ENCODE results near the gene KCND3.

GRCh38 chr1:111961773-111962565, 27.5 kb downstream of the KCND3 start:
- TF ChIP-seq, protein P1, sequence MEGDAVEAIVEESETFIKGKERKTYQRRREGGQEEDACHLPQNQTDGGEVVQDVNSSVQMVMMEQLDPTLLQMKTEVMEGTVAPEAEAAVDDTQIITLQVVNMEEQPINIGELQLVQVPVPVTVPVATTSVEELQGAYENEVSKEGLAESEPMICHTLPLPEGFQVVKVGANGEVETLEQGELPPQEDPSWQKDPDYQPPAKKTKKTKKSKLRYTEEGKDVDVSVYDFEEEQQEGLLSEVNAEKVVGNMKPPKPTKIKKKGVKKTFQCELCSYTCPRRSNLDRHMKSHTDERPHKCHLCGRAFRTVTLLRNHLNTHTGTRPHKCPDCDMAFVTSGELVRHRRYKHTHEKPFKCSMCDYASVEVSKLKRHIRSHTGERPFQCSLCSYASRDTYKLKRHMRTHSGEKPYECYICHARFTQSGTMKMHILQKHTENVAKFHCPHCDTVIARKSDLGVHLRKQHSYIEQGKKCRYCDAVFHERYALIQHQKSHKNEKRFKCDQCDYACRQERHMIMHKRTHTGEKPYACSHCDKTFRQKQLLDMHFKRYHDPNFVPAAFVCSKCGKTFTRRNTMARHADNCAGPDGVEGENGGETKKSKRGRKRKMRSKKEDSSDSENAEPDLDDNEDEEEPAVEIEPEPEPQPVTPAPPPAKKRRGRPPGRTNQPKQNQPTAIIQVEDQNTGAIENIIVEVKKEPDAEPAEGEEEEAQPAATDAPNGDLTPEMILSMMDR (conservative IDR thresholded peaks at IDR 0.05) = no peak
- TF ChIP-seq ZFX (IDR thresholded peaks at IDR 0.05) = no peak
